A673 (cell line): ENCODE measurements around the gene RBMXL2.

ENCODE experiments used
- EZH2 ChIP-seq: fragments of 200-600 bp; sonication (generic); IDR thresholded peaks from 2 replicates; pipeline ENCODE4 v1.6.1; 2017; ENCODE audit warnings: borderline replicate concordance, low read depth, mild to moderate bottlenecking, mixed read lengths, antibody characterized with exemption, low read length; ENCODE audit not compliant: poor library complexity, severe bottlenecking
- TF ChIP-seq, protein P1 (sequence below): fragments of 300-800, 200-600 bp; sonication (generic); conservative IDR thresholded peaks from 2 replicates; pipeline ENCODE4 v1.5.1; 2017; ENCODE audit warnings: low read depth, mild to moderate bottlenecking, antibody characterized with exemption, low read length, moderate library complexity, mixed read lengths

DNA sequence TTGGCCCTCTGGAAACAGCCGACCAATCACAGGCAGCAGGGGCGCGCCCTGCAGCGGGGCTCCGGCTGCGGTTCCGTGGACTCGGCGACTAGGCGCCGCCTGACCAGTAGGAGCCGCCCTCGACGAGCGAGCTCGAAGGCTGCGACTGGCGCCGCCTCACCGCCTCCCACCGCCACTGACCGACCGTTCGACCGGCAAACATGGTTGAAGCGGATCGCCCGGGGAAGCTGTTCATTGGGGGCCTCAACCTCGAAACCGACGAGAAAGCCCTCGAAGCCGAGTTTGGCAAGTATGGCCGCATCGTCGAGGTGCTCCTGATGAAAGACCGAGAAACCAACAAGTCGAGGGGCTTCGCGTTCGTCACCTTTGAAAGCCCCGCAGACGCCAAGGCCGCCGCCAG is at the start of gene RBMXL2:
- TF ChIP-seq, protein P1, sequence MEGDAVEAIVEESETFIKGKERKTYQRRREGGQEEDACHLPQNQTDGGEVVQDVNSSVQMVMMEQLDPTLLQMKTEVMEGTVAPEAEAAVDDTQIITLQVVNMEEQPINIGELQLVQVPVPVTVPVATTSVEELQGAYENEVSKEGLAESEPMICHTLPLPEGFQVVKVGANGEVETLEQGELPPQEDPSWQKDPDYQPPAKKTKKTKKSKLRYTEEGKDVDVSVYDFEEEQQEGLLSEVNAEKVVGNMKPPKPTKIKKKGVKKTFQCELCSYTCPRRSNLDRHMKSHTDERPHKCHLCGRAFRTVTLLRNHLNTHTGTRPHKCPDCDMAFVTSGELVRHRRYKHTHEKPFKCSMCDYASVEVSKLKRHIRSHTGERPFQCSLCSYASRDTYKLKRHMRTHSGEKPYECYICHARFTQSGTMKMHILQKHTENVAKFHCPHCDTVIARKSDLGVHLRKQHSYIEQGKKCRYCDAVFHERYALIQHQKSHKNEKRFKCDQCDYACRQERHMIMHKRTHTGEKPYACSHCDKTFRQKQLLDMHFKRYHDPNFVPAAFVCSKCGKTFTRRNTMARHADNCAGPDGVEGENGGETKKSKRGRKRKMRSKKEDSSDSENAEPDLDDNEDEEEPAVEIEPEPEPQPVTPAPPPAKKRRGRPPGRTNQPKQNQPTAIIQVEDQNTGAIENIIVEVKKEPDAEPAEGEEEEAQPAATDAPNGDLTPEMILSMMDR, result no peak
- TF ChIP-seq EZH2, result no peak
